Astrocyte (in vitro differentiated cells and primary cell): Measurements from ENCODE around the gene NLRP8.

ENCODE experiments used
- CTCF ChIP-seq: IDR thresholded peaks from 2 replicates; pipeline ENCODE4 v1.5.1; 2011; ENCODE audit warnings: low read depth, mild to moderate bottlenecking, inconsistent platforms, low read length, moderate library complexity; ENCODE audit not compliant: insufficient read depth
- EZH2 ChIP-seq: IDR thresholded peaks from 2 replicates; pipeline ENCODE4 v1.6.1; 2012; ENCODE audit warnings: mild to moderate bottlenecking, low read length, inconsistent platforms; ENCODE audit not compliant: insufficient read depth

GRCh38 chr19:55986487-55986886, 38.9 kb downstream of the NLRP8 start, which contains the start of gene NLRP5:
- TF ChIP-seq CTCF = no peak
- no peak for TF ChIP-seq EZH2
